NT2/D1 (cell line): Measurements from ENCODE around the gene RNASE8.
"Not testable (repeated sequence)": the region's sequence is repeated elsewhere in the genome, so short reads cannot be mapped to it uniquely, and the experiment has no call there.

Experiments
- DNase-seq: peaks from one replicate; pipeline ENCODE4 v3.0.0-alpha.2; 2011; ENCODE audit warnings: low read depth, low spot score
- H3K27me3 ChIP-seq: 2 replicates; pipeline ENCODE4 v1.6.0; 2011; ENCODE audit warnings: mild to moderate bottlenecking; ENCODE audit not compliant: insufficient read length, insufficient read depth
- H3K36me3 ChIP-seq: 2 replicates; pipeline ENCODE4 v1.6.1; 2011; ENCODE audit warnings: mild to moderate bottlenecking, low read length, mixed read lengths; ENCODE audit not compliant: insufficient read depth, insufficient read length
- H3K4me1 ChIP-seq: 2 replicates; pipeline ENCODE4 v1.5.1; 2011; ENCODE audit not compliant: insufficient read depth, insufficient read length
- H3K4me3 ChIP-seq: 2 replicates; pipeline ENCODE4 v1.5.1; 2011; ENCODE audit warnings: low read depth; ENCODE audit not compliant: insufficient read length
- H3K9ac ChIP-seq: 2 replicates; pipeline ENCODE4 v1.6.0; 2011; ENCODE audit warnings: low read depth; ENCODE audit not compliant: insufficient read length
- H3K9me3 ChIP-seq: 2 replicates; pipeline ENCODE4 v1.5.1; 2011; ENCODE audit warnings: mild to moderate bottlenecking, low read length; ENCODE audit not compliant: insufficient read depth
- SUZ12 ChIP-seq: IDR thresholded peaks from 2 replicates; pipeline ENCODE4 v1.6.1; 2011; ENCODE audit not compliant: insufficient read length, insufficient read depth; ENCODE audit errors: extremely low read depth
- YY1 ChIP-seq: IDR thresholded peaks from 2 replicates; pipeline ENCODE4 v1.6.1; 2011; ENCODE audit not compliant: insufficient read length, insufficient read depth
- ZNF274 ChIP-seq: IDR thresholded peaks from 2 replicates; pipeline ENCODE4 v1.6.1; 2011; ENCODE audit warnings: mild to moderate bottlenecking, low read depth, low read length

The RNASE8 gene, protein sequence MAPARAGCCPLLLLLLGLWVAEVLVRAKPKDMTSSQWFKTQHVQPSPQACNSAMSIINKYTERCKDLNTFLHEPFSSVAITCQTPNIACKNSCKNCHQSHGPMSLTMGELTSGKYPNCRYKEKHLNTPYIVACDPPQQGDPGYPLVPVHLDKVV

GRCh38 chr14:21057803-21058675 lies at the start of gene RNASE8:
Gene RNASE8, plus strand, starts transcription at chr14:21057822. Its CDS starts 71 bp downstream, at chr14:21057893.
- no peak within 1 kb of the TSS for H3K9ac ChIP-seq
- no peaks in the 10 kb centered on the region for H3K4me1 ChIP-seq
- no peak for DNase-seq
- TF ChIP-seq SUZ12: no peak
- no peak for TF ChIP-seq YY1
- TF ChIP-seq ZNF274: no peak
- H3K4me3 ChIP-seq: no peak within 1 kb of the TSS
- no peaks in the 10 kb centered on the region for H3K9me3 ChIP-seq
- no peaks in the 10 kb centered on the region for H3K36me3 ChIP-seq
- H3K27me3 ChIP-seq: no peaks in the 10 kb centered on the region

GRCh38 chr14:21009721-21010120 lies 47.9 kb upstream of the RNASE8 start:
- not testable (repeated sequence) for H3K27me3 ChIP-seq, H3K36me3 ChIP-seq, DNase-seq, H3K9ac ChIP-seq, H3K4me3 ChIP-seq, H3K4me1 ChIP-seq, H3K9me3 ChIP-seq

GRCh38 chr14:21011136-21011535 lies 46.5 kb upstream of the RNASE8 start:
- TF ChIP-seq ZNF274 (no peak), SUZ12 (no peak), YY1 (no peak)
- Histone ChIP-seq H3K4me3 (no peak overlapping the region), H3K9me3 (no peaks in the 10 kb centered on the region), H3K36me3 (no peaks in the 10 kb centered on the region), H3K27me3 (no peaks in the 10 kb centered on the region), H3K4me1 (no peaks in the 10 kb centered on the region), H3K9ac (no peak overlapping the region)
- no peak for DNase-seq

GRCh38 chr14:21014761-21015190 lies 42.8 kb upstream of the RNASE8 start:
- Histone ChIP-seq H3K9me3 (no peaks in the 10 kb centered on the region), H3K27me3 (no peaks in the 10 kb centered on the region), H3K4me3 (no peak overlapping the region), H3K36me3 (peaks cover 32% of the 10 kb centered on the region), H3K9ac (no peak overlapping the region), H3K4me1 (no peaks in the 10 kb centered on the region)
- TF ChIP-seq ZNF274 (no peak), YY1 (no peak), SUZ12 (no peak)
- peak; percentile 82 for DNase-seq

GRCh38 chr14:21015312-21015711 lies 42.3 kb upstream of the RNASE8 start:
- Histone ChIP-seq H3K4me3 (no peak overlapping the region), H3K4me1 (no peaks in the 10 kb centered on the region), H3K9ac (no peak overlapping the region), H3K36me3 (peaks cover 34% of the 10 kb centered on the region), H3K27me3 (no peaks in the 10 kb centered on the region), H3K9me3 (no peaks in the 10 kb centered on the region)
- no peak for TF ChIP-seq SUZ12
- TF ChIP-seq ZNF274: no peak
- TF ChIP-seq YY1: no peak
- no peak for DNase-seq

GRCh38 chr14:21016413-21017190 lies 41.0 kb upstream of the RNASE8 start:
- Histone ChIP-seq H3K9me3 (no peaks in the 10 kb centered on the region), H3K36me3 (peaks cover 47% of the 10 kb centered on the region), H3K27me3 (no peaks in the 10 kb centered on the region), H3K4me1 (no peaks in the 10 kb centered on the region), H3K9ac (no peak overlapping the region), H3K4me3 (no peak overlapping the region)
- no peak for DNase-seq
- TF ChIP-seq YY1 (no peak), SUZ12 (no peak), ZNF274 (no peak)
